ENCODE results near the gene MPIG6B. TPM values are rescaled to one million over a fixed set of nuclear protein-coding genes. Genes with fewer than 3 reads are reported as not detected.

Gene MPIG6B
- total and polyA plus RNA-seq, 2 experiments from 2014 or later, result not detected

DNA sequence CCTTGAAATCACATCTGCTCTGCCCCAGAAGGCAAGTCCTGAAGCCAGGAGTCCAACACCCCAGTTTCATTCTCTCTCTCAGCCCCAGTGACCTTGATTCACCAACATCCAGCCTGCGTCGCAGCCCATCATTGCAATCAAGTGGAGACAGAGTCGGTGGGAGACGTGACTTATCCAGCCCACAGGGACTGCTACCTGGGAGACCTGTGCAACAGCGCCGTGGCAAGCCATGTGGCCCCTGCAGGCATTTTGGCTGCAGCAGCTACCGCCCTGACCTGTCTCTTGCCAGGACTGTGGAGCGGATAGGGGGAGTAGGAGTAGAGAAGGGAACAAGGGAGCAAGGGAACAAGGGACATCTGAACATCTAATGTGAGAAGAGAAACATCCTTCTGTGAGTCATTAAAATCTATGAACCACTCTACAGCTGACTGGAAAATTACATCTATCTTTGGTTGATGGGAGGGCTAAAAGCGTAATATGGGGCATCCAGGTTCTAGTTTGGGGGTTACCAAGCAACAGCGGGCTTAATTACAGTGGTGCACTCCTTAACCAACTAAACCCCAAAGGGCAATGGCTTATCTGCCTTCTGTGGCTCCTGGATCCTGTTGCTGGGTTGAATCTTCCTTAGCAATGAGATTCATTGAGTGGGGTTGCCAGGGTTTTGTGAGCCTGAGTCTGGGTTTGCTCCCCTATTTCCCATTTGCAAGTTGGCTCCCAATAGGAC is 5.5 kb upstream of the MPIG6B start:
- Histone ChIP-seq H4K20me1 (ENCODE audit: insufficient read depth) (no peaks in the 10 kb centered on the region), H3K9me2 (ENCODE audit: insufficient read depth) (no peaks in the 10 kb centered on the region), H3K4me3 (no peak overlapping the region), H3K27me3 (replicated peaks; ENCODE audit: insufficient read depth) (no peaks in the 10 kb centered on the region), H3K9ac (no peak overlapping the region), H3K4me2 (ENCODE audit: unreplicated experiment) (no peak overlapping the region), H3F3A (ENCODE audit: insufficient read depth) (no peaks in the 10 kb centered on the region), H3K27ac (no peak overlapping the region), H3K79me2 (ENCODE audit: insufficient read depth) (no peaks in the 10 kb centered on the region), H3K9me3 (ENCODE audit: low read depth) (no peaks in the 10 kb centered on the region), H2AFZ (no peak overlapping the region), H3K4me1 (ENCODE audit: insufficient read depth) (no peaks in the 10 kb centered on the region), H3K36me3 (ENCODE audit: low read depth) (no peaks in the 10 kb centered on the region)
- DNase-seq, result no peak
- in situ Hi-C loops (cut with MboI), result no loop called here
- TF ChIP-seq EZH2 (IDR thresholded peaks at IDR 0.05; ENCODE audit: insufficient read depth, poor library complexity, severe bottlenecking) (no peak), EZH2phosphoT487 (IDR thresholded peaks at IDR 0.05; ENCODE audit: insufficient read depth, low read depth) (no peak)
- WGBS, 2 experiments (ENCODE audit: low coverage in 1 of 2, low lambda C conversion rate in 2 of 2, missing lambda C conversion rate in 2 of 2), result 59 to 61% methylated on average over 10 of the region's 10 CpGs

DNA sequence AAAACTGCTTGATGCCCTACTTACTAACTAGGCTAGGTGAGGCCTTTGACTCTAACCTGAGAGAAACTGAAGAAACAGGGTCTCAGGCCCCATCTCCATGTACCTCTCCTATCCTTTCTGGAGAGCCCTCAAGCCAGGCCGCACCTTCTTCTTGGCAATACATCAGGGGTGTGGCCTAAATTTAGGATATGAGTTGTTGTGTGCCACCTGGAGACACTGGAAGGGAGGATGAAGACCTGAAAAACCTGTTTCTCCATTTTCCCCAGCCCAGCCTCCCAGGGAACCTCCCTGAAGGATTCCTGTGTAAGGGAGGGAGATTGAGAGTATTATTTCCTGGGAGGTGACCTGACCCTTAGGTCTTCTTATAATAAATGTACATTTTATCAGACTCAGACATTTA is 4.9 kb upstream of the MPIG6B start:
- no peak for DNase-seq
- Histone ChIP-seq H4K20me1 (ENCODE audit: insufficient read depth) (no peaks in the 10 kb centered on the region), H2AFZ (no peak overlapping the region), H3K36me3 (ENCODE audit: low read depth) (no peaks in the 10 kb centered on the region), H3F3A (ENCODE audit: insufficient read depth) (no peaks in the 10 kb centered on the region), H3K79me2 (ENCODE audit: insufficient read depth) (no peaks in the 10 kb centered on the region), H3K4me3 (no peak overlapping the region), H3K9ac (no peak overlapping the region), H3K27me3 (replicated peaks; ENCODE audit: insufficient read depth) (no peaks in the 10 kb centered on the region), H3K9me3 (ENCODE audit: low read depth) (no peaks in the 10 kb centered on the region), H3K4me2 (ENCODE audit: unreplicated experiment) (no peak overlapping the region), H3K9me2 (ENCODE audit: insufficient read depth) (no peaks in the 10 kb centered on the region), H3K27ac (no peak overlapping the region), H3K4me1 (ENCODE audit: insufficient read depth) (no peaks in the 10 kb centered on the region)
- in situ Hi-C loops (cut with MboI), result no loop called here
- 21 to 50% methylated on average over 1 of the region's 1 CpG for WGBS, 2 experiments (ENCODE audit: low coverage in 1 of 2, low lambda C conversion rate in 2 of 2, missing lambda C conversion rate in 2 of 2)
- TF ChIP-seq EZH2 (IDR thresholded peaks at IDR 0.05; ENCODE audit: insufficient read depth, poor library complexity, severe bottlenecking) (no peak), EZH2phosphoT487 (IDR thresholded peaks at IDR 0.05; ENCODE audit: insufficient read depth, low read depth) (no peak)

DNA sequence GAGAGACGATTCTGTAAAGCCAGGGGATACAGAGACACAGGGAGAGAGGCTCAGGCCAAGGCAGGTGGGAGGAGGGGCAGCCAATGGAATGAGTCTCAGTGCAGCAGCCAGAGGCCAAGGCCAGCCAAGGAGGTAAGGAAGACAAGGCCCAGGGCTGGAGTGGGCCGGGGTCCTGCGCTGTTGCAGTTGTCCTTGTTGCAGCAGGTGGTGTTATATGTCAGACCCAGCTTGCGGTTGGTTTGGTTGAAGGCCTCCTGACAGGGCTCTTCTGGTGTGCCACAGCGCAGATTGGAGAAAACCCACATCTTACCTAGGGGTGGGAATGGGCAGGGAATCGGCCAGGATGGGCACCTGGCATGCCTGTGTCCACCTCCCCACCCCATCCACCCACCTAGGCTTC is 4.2 kb upstream of the MPIG6B start:
- Histone ChIP-seq H2AFZ (no peak overlapping the region), H3K4me2 (ENCODE audit: unreplicated experiment) (no peak overlapping the region), H3K79me2 (ENCODE audit: insufficient read depth) (no peaks in the 10 kb centered on the region), H3F3A (ENCODE audit: insufficient read depth) (no peaks in the 10 kb centered on the region), H4K20me1 (ENCODE audit: insufficient read depth) (no peaks in the 10 kb centered on the region), H3K27me3 (replicated peaks; ENCODE audit: insufficient read depth) (no peaks in the 10 kb centered on the region), H3K9me2 (ENCODE audit: insufficient read depth) (no peaks in the 10 kb centered on the region), H3K4me1 (ENCODE audit: insufficient read depth) (no peaks in the 10 kb centered on the region), H3K27ac (no peak overlapping the region), H3K4me3 (no peak overlapping the region), H3K9ac (no peak overlapping the region), H3K36me3 (ENCODE audit: low read depth) (no peaks in the 10 kb centered on the region), H3K9me3 (ENCODE audit: low read depth) (no peaks in the 10 kb centered on the region)
- in situ Hi-C loops (cut with MboI), result no loop called here
- WGBS, 2 experiments (ENCODE audit: low coverage in 1 of 2, low lambda C conversion rate in 2 of 2, missing lambda C conversion rate in 2 of 2), result 74 to 86% methylated on average over 5 to 6 of the region's 6 CpGs
- TF ChIP-seq EZH2 (IDR thresholded peaks at IDR 0.05; ENCODE audit: insufficient read depth, poor library complexity, severe bottlenecking) (no peak), EZH2phosphoT487 (IDR thresholded peaks at IDR 0.05; ENCODE audit: insufficient read depth, low read depth) (no peak)
- no peak for DNase-seq

DNA sequence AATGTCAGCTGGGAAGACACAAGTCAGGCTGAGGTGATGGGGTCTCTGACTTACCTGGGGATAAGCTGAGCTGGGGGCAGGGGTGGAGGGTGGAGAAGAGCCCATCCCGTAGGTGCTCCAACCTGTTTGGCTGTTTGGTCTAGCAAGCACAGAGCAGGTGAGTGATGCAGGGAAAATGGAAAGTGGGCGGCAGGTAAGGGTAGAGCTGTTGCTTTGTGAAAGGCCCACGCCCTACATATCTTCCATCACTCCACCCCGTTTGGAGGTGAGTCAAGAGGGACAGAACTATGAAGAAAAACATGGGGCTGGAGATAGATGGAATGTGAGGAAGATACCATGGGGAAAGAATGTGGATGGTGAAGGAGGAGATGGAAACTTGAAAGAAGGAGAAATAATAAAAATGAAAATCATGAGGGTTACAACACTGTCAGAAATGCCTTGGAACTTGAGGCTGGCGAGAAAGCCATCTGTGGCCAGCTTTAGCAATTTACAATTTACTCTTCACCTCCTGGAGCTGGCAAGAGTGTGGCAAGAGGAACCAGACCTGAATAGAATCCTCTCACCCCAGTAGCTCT is 2.9 kb upstream of the MPIG6B start:
- DNase-seq, result no peak
- H3F3A ChIP-seq (ENCODE audit: insufficient read depth), result no peaks in the 10 kb centered on the region
- TF ChIP-seq EZH2 (IDR thresholded peaks at IDR 0.05; ENCODE audit: insufficient read depth, poor library complexity, severe bottlenecking), result no peak
- TF ChIP-seq EZH2phosphoT487 (IDR thresholded peaks at IDR 0.05; ENCODE audit: insufficient read depth, low read depth), result no peak
- no peaks in the 10 kb centered on the region for H3K9me2 ChIP-seq (ENCODE audit: insufficient read depth)
- H3K27me3 ChIP-seq (replicated peaks; ENCODE audit: insufficient read depth), result no peaks in the 10 kb centered on the region
- no peaks in the 10 kb centered on the region for H3K4me1 ChIP-seq (ENCODE audit: insufficient read depth)
- H3K9me3 ChIP-seq (ENCODE audit: low read depth), result no peaks in the 10 kb centered on the region
- H3K36me3 ChIP-seq (ENCODE audit: low read depth), result no peaks in the 10 kb centered on the region
- in situ Hi-C loops (cut with MboI), result no loop called here
- 76% methylated on average over 5 of the region's 5 CpGs for WGBS, 2 experiments (ENCODE audit: low coverage in 1 of 2, low lambda C conversion rate in 2 of 2, missing lambda C conversion rate in 2 of 2)
- H3K79me2 ChIP-seq (ENCODE audit: insufficient read depth), result no peaks in the 10 kb centered on the region
- no peak overlapping the region for H3K27ac ChIP-seq
- H3K4me2 ChIP-seq (ENCODE audit: unreplicated experiment), result no peak overlapping the region
- no peaks in the 10 kb centered on the region for H4K20me1 ChIP-seq (ENCODE audit: insufficient read depth)
- H2AFZ ChIP-seq, result no peak overlapping the region
- H3K9ac ChIP-seq, result no peak overlapping the region
- H3K4me3 ChIP-seq, result no peak overlapping the region

Measured in GM23248 (cell line).